ENCODE measurements around the gene MTAP. TPM values are rescaled to one million over a fixed set of nuclear protein-coding genes. Genes with fewer than 3 reads are reported as not detected.

Gene MTAP
- total and polyA plus RNA-seq, 9 of the 15 experiments (the other 6 are each of a cell fraction or from before 2014, with no cell fraction given) = 0.07 TPM; not detected in 8

DNA sequence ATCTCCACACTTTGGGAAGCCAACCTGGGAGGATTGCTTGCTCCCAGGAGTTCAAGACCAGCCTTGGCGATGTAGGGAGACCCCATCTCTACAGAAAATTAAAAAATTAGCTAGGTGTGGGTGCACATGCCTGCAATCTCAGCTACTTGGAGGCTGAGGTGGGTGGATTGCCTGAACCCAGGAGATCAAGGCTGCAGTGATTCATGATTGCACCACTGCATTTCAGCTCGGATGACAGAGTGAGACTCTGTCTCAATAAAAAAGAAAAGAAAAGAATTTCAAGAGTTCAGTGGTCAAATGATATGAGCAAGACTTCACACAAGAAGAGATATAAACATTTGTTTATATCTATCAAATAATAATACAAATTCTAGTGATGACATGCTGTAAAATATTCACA, 23.0 kb upstream of the MTAP start:
- H3K27me3 ChIP-seq (ENCODE audit: control insufficient read depth in 2 of 2, insufficient read depth in 2 of 2, low read length in 2 of 2) = no peaks in the 10 kb centered on the region
- H3K27ac ChIP-seq (ENCODE audit: extremely low read depth, low read depth, low read length) = no peak overlapping the region
- in situ Hi-C loops (cut with MboI) (no loop called here), intact Hi-C loops (cut with micrococcal nuclease) (no loop called here)
- no peak for FAIRE-seq
- no peaks in the 10 kb centered on the region for H3K4me1 ChIP-seq (replicated peaks in 1 of 2; ENCODE audit: control insufficient read depth in 2 of 2, insufficient read depth in 2 of 2, low read length in 2 of 2)
- H3K9me3 ChIP-seq (replicated peaks; ENCODE audit: control insufficient read depth, insufficient read depth, low read depth, low read length) = no peaks in the 10 kb centered on the region
- no peak for ATAC-seq
- H3K9ac ChIP-seq (ENCODE audit: insufficient read depth in 1 of 2, low read depth in 2 of 2, low read length in 2 of 2) = no peak overlapping the region
- no peaks in the 10 kb centered on the region for H4K20me1 ChIP-seq (replicated peaks; ENCODE audit: control insufficient read depth, insufficient read depth, low read length)
- WGBS (ENCODE audit: insufficient coverage, low coverage, missing lambda C conversion rate) = no CpG with 5 or more reads among the region's 2 CpGs
- no peak for TF ChIP-seq ZNF23 (CRISPR knock-in tag; IDR thresholded peaks at IDR 0.05)
- TF ChIP-seq FOXK1 (CRISPR knock-in tag; IDR thresholded peaks at IDR 0.05; ENCODE audit: borderline replicate concordance) = no peak
- TF ChIP-seq RB1 (IDR thresholded peaks at IDR 0.05; ENCODE audit: low read depth) = no peak
- TF ChIP-seq MCM5 (IDR thresholded peaks at IDR 0.05; ENCODE audit: low read depth) = no peak
- no peak for TF ChIP-seq ZNF212 (CRISPR knock-in tag; IDR thresholded peaks at IDR 0.05)
- TF ChIP-seq, protein P1, sequence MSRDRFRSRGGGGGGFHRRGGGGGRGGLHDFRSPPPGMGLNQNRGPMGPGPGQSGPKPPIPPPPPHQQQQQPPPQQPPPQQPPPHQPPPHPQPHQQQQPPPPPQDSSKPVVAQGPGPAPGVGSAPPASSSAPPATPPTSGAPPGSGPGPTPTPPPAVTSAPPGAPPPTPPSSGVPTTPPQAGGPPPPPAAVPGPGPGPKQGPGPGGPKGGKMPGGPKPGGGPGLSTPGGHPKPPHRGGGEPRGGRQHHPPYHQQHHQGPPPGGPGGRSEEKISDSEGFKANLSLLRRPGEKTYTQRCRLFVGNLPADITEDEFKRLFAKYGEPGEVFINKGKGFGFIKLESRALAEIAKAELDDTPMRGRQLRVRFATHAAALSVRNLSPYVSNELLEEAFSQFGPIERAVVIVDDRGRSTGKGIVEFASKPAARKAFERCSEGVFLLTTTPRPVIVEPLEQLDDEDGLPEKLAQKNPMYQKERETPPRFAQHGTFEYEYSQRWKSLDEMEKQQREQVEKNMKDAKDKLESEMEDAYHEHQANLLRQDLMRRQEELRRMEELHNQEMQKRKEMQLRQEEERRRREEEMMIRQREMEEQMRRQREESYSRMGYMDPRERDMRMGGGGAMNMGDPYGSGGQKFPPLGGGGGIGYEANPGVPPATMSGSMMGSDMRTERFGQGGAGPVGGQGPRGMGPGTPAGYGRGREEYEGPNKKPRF (IDR thresholded peaks at IDR 0.05; ENCODE audit: low read depth, low read length) = no peak
- no peaks in the 10 kb centered on the region for H3K9me1 ChIP-seq (ENCODE audit: control insufficient read depth, insufficient read depth, low read length)
- ChIA-PET POLR2A (no interaction called here), CTCF (ENCODE audit: low intra/inter-chr PET ratio) (no interaction called here)
- no peaks in the 10 kb centered on the region for H3K36me3 ChIP-seq (ENCODE audit: control insufficient read depth, insufficient read depth, low read length)
- H3K79me2 ChIP-seq (ENCODE audit: control insufficient read depth, insufficient read depth, low read length) = no peaks in the 10 kb centered on the region
- no peak overlapping the region for H3K4me2 ChIP-seq (ENCODE audit: insufficient read depth, low read length)
- no peak overlapping the region for H2AFZ ChIP-seq (ENCODE audit: low read depth, low read length)
- no TSS peak for BruUV-seq (replicated peaks)
- no peak overlapping the region for H3K4me3 ChIP-seq
- DNase-seq (ENCODE audit: extremely low read depth in 1 of 4, low spot score in 3 of 4) = no peak
